ENCODE results near the gene HEBP1.

DNA sequence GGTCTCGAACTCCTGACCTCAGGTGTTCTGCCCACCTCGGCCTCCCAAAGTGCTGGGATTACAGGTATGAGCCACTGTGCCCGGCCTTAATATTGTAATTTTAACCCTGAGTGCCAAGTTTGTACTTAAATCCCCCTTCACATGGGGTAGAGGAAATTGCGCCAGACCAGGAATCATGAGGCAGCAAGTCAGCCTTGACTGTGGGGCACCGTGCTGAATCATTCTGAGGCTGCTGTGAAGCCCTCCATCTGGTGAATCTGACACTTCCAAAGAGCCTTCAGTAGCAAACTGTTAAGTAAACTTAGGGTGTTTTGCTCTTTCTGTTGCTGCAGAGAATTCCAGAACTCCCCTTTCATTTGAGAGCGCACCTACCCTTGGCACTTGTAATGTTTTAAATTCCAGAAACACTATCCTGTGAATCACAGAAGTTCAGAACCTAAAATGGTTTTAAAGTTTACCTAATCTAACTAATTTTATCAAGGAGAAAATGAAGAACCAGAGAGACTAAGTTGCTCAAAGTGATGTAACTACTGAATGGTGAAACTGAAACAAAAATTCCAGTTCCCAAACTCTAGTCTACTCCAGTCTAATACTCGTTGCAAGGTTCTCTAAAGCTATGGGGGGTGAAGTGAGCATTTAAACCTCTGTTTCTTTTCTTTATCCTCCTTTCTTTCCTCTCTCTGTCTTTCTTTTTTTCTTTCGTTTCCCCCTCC lies 7.5 kb downstream of the HEBP1 start:
- no peak for TF ChIP-seq POLR2AphosphoS5 (IDR thresholded peaks at IDR 0.05)
- TF ChIP-seq, protein P1, sequence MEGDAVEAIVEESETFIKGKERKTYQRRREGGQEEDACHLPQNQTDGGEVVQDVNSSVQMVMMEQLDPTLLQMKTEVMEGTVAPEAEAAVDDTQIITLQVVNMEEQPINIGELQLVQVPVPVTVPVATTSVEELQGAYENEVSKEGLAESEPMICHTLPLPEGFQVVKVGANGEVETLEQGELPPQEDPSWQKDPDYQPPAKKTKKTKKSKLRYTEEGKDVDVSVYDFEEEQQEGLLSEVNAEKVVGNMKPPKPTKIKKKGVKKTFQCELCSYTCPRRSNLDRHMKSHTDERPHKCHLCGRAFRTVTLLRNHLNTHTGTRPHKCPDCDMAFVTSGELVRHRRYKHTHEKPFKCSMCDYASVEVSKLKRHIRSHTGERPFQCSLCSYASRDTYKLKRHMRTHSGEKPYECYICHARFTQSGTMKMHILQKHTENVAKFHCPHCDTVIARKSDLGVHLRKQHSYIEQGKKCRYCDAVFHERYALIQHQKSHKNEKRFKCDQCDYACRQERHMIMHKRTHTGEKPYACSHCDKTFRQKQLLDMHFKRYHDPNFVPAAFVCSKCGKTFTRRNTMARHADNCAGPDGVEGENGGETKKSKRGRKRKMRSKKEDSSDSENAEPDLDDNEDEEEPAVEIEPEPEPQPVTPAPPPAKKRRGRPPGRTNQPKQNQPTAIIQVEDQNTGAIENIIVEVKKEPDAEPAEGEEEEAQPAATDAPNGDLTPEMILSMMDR (IDR thresholded peaks at IDR 0.05), result no peak
- TF ChIP-seq POLR2A (IDR thresholded peaks at IDR 0.05), result no peak

Data from prostate gland (tissue), 2 donors.